Measurements from ENCODE around the gene ZFP69B.

Gene ZFP69B

DNA sequence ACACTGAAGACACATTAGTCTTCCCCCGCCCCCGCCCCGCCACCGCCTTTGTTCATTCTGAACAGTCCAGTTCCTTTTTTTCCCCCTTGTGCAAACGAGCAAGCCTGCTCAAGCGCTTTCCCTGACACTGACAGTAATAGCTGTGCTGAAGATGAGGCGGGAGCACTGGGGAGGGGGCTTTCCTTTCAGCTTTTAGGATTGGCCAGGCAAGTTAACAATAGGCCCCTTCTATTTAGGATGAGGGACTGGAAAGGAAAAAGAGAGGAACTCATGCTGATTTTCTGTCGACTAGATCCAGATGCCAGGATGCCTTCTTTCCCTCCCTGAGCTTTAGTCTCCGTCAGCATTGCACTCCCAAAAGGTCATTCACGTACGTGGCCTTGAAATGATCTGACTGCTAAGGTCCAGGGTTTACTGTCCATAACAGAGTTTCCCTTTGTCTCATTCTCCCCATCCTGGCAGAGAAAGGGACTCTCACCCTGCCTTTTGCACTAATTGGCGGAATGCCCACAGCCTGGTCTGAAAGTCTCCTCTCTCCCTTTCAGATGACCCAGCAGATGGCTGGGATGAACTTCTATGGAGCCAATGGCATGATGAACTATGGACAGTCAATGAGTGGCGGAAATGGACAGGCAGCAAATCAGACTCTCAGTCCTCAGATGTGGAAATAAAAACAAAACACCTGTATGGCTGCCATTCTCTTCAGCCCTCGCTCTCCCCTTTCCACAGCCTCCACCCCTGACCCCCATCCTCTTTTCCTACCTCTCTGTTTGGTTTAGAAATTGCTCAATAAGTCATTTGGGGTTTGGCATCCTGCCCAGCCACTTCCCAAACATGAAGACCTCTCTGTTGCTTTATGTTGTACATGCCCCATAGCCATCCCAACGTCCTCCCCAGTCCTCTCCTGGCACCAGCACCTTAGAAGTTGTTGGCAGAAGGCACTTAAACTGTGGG, 28.6 kb upstream of the ZFP69B start:
- H3K36me3 ChIP-seq (ENCODE audit: insufficient read depth, low read length), result peaks cover 20% of the 10 kb centered on the region
- no peak overlapping the region for H3K4me3 ChIP-seq (ENCODE audit: low read depth in 1 of 2, low read length in 2 of 2)
- H3K4me1 ChIP-seq (ENCODE audit: insufficient read depth, low read length), result no peaks in the 10 kb centered on the region
- H3K27ac ChIP-seq (ENCODE audit: low read depth, low read length), result no peak overlapping the region
- no peak overlapping the region for H3K9ac ChIP-seq (ENCODE audit: low read length)
- no peaks in the 10 kb centered on the region for H3K27me3 ChIP-seq (ENCODE audit: control insufficient read depth in 1 of 2, insufficient read depth in 2 of 2, low read length in 2 of 2)
- no peaks in the 10 kb centered on the region for H3K9me3 ChIP-seq (ENCODE audit: low read length)

DNA sequence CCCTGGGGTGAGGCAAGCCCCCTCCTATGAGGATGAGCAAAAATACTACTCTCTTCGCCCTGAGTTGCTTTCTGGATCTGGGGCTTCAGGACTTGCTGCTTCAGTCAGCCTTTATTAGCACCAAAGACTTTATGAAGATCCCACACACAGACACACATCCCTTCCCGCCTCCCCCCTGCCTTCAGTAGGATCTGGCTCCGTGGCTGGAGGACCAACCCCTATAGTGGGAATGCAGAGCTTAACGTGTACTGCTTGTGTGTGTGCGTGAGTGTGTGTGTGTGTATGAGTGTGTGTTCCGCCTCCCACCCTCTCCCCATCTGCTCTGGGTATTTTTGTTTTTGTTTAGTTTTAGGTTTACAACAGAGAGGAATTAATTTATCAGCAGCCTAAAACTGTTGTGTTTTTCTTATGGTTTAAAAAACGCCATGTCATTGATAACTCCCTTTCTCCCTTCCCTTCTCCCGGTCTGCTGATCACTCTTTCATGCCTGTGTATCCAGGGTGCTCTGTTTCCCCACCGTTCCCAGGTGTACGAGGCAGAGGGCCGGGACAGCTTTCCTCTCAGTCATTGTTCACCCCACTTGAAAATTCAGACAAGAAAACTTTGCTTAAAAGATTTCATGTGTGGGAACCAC, 27.5 kb upstream of the ZFP69B start:
- Histone ChIP-seq H3K4me3 (ENCODE audit: low read depth in 1 of 2, low read length in 2 of 2) (no peak overlapping the region), H3K9me3 (ENCODE audit: low read length) (no peaks in the 10 kb centered on the region), H3K36me3 (ENCODE audit: insufficient read depth, low read length) (peaks cover 9% of the 10 kb centered on the region), H3K27ac (ENCODE audit: low read depth, low read length) (no peak overlapping the region), H3K4me1 (ENCODE audit: insufficient read depth, low read length) (no peaks in the 10 kb centered on the region), H3K27me3 (ENCODE audit: control insufficient read depth in 1 of 2, insufficient read depth in 2 of 2, low read length in 2 of 2) (no peaks in the 10 kb centered on the region), H3K9ac (ENCODE audit: low read length) (no peak overlapping the region)

GRCh38 chr1:40423264-40423642, 27.0 kb upstream of the ZFP69B start:
- Histone ChIP-seq H3K27ac (ENCODE audit: low read depth, low read length) (no peak overlapping the region), H3K36me3 (ENCODE audit: insufficient read depth, low read length) (peaks cover 7% of the 10 kb centered on the region)

DNA sequence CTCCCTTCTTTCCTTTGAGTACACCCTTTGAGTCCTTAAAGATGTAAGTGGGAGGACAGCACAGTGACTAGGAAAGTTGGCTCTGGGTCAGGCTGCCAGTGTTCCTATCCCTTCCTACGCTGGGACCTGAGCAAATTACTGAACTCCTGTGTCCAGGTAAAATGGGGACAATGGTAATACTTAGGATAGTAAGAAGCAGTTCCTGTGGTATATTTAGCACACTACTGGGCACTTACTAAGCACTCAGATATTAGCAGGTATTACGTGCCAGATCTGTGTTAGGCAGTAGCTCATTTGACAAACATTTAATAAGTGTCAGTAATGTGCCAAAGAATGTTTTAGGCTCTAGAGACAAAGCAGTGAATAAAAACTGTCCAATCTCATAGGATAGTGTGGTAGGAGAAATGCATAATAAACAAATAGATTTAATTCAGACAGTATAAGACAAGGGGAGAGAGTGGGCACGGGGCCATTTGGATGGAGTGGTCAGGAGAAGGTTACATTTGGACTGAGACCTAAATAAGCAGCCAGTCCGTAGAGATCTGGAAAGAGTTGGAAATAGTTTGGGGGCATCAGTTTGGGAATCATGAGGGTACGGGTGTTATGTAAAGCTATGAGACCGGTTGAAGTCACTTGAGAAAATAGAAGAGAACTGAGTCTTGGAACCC, 26.2 kb upstream of the ZFP69B start:
- Histone ChIP-seq H3K4me3 (ENCODE audit: low read depth in 1 of 2, low read length in 2 of 2) (no peak overlapping the region), H3K4me1 (ENCODE audit: insufficient read depth, low read length) (no peaks in the 10 kb centered on the region), H3K9me3 (ENCODE audit: low read length) (no peaks in the 10 kb centered on the region), H3K27me3 (ENCODE audit: control insufficient read depth in 1 of 2, insufficient read depth in 2 of 2, low read length in 2 of 2) (no peaks in the 10 kb centered on the region), H3K9ac (ENCODE audit: low read length) (no peak overlapping the region), H3K27ac (ENCODE audit: low read depth, low read length) (no peak overlapping the region), H3K36me3 (ENCODE audit: insufficient read depth, low read length) (no peaks in the 10 kb centered on the region)

More at GRCh38 chr1:40423264-40423642, 27.0 kb upstream of the ZFP69B start:
- Histone ChIP-seq H3K4me1 (ENCODE audit: insufficient read depth, low read length) (no peaks in the 10 kb centered on the region), H3K4me3 (ENCODE audit: low read depth in 1 of 2, low read length in 2 of 2) (no peak overlapping the region), H3K27me3 (ENCODE audit: control insufficient read depth in 1 of 2, insufficient read depth in 2 of 2, low read length in 2 of 2) (no peaks in the 10 kb centered on the region), H3K9ac (ENCODE audit: low read length) (no peak overlapping the region), H3K9me3 (ENCODE audit: low read length) (no peaks in the 10 kb centered on the region)

- no peaks in the 10 kb centered on the region for H3K4me1 ChIP-seq (ENCODE audit: insufficient read depth, low read length)
- H3K9ac ChIP-seq (ENCODE audit: low read length), result no peak overlapping the region
- H3K9me3 ChIP-seq (ENCODE audit: low read length), result no peaks in the 10 kb centered on the region
- H3K27me3 ChIP-seq (ENCODE audit: control insufficient read depth in 1 of 2, insufficient read depth in 2 of 2, low read length in 2 of 2), result no peaks in the 10 kb centered on the region
- no peaks in the 10 kb centered on the region for H3K36me3 ChIP-seq (ENCODE audit: insufficient read depth, low read length)
- no peak overlapping the region for H3K4me3 ChIP-seq (ENCODE audit: low read depth in 1 of 2, low read length in 2 of 2)
- H3K27ac ChIP-seq (ENCODE audit: low read depth, low read length), result no peak overlapping the region
Measured at GRCh38 chr1:40425198-40425597, 25.1 kb upstream of the ZFP69B start.

DNA sequence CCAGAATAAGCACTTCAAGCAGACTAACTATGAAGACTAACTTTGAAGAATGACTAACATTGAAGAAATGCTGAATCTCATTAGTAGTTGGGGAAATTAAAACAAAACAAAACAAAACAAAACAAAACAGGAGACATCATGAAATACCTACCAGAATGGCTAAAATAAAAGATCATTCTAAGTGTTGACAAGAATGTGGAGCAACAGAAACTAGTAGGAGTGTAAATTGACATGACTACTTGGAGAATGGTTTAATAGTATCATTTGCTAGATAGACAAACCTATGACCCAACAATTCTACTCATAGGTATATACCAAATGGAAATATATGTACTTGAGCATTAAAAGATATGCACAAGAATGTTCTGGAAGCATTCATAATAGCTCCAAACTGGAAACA, 18.9 kb upstream of the ZFP69B start:
- Histone ChIP-seq H3K9me3 (ENCODE audit: low read length) (no peaks in the 10 kb centered on the region), H3K36me3 (ENCODE audit: insufficient read depth, low read length) (no peaks in the 10 kb centered on the region), H3K4me1 (ENCODE audit: insufficient read depth, low read length) (no peaks in the 10 kb centered on the region), H3K9ac (ENCODE audit: low read length) (no peak overlapping the region), H3K27ac (ENCODE audit: low read depth, low read length) (no peak overlapping the region), H3K4me3 (ENCODE audit: low read depth in 1 of 2, low read length in 2 of 2) (no peak overlapping the region), H3K27me3 (ENCODE audit: control insufficient read depth in 1 of 2, insufficient read depth in 2 of 2, low read length in 2 of 2) (no peaks in the 10 kb centered on the region)

GRCh38 chr1:40432644-40433390, 17.5 kb upstream of the ZFP69B start:
- Histone ChIP-seq H3K9ac (ENCODE audit: low read length) (no peak overlapping the region), H3K9me3 (ENCODE audit: low read length) (no peaks in the 10 kb centered on the region), H3K4me3 (ENCODE audit: low read depth in 1 of 2, low read length in 2 of 2) (no peak overlapping the region), H3K27ac (ENCODE audit: low read depth, low read length) (no peak overlapping the region), H3K36me3 (ENCODE audit: insufficient read depth, low read length) (no peaks in the 10 kb centered on the region), H3K4me1 (ENCODE audit: insufficient read depth, low read length) (no peaks in the 10 kb centered on the region), H3K27me3 (ENCODE audit: control insufficient read depth in 1 of 2, insufficient read depth in 2 of 2, low read length in 2 of 2) (no peaks in the 10 kb centered on the region)

DNA sequence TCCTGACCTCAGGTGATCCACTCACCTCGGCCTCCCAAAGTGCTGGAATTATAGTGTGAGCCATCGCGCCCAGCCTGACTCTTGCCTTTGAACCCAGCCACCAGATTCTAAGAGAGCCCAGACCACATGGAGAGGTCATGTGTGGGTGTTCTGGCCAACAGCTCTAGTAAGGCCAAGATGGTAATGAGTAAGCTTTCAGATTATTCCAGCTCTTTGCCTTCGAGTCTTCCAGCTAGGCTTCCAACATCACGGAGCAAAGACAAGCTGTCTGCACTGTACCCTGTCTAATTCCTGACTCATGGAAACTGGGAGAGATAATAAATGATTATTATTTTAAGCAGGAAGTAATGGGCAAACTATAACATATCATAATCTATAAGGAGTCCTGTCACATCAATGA, 14.8 kb upstream of the ZFP69B start:
- H3K9ac ChIP-seq (ENCODE audit: low read length), result no peak overlapping the region
- H3K36me3 ChIP-seq (ENCODE audit: insufficient read depth, low read length), result no peaks in the 10 kb centered on the region
- no peaks in the 10 kb centered on the region for H3K9me3 ChIP-seq (ENCODE audit: low read length)
- no peak overlapping the region for H3K27ac ChIP-seq (ENCODE audit: low read depth, low read length)
- H3K27me3 ChIP-seq (ENCODE audit: control insufficient read depth in 1 of 2, insufficient read depth in 2 of 2, low read length in 2 of 2), result no peaks in the 10 kb centered on the region
- H3K4me1 ChIP-seq (ENCODE audit: insufficient read depth, low read length), result no peaks in the 10 kb centered on the region
- H3K4me3 ChIP-seq (ENCODE audit: low read depth in 1 of 2, low read length in 2 of 2), result no peak overlapping the region

GRCh38 chr1:40435876-40436275, 14.4 kb upstream of the ZFP69B start:
- Histone ChIP-seq H3K9ac (ENCODE audit: low read length) (no peak overlapping the region), H3K36me3 (ENCODE audit: insufficient read depth, low read length) (no peaks in the 10 kb centered on the region), H3K9me3 (ENCODE audit: low read length) (no peaks in the 10 kb centered on the region), H3K27ac (ENCODE audit: low read depth, low read length) (no peak overlapping the region), H3K4me1 (ENCODE audit: insufficient read depth, low read length) (no peaks in the 10 kb centered on the region), H3K27me3 (ENCODE audit: control insufficient read depth in 1 of 2, insufficient read depth in 2 of 2, low read length in 2 of 2) (no peaks in the 10 kb centered on the region), H3K4me3 (ENCODE audit: low read depth in 1 of 2, low read length in 2 of 2) (no peak overlapping the region)

GRCh38 chr1:40438391-40439015, 11.8 kb upstream of the ZFP69B start:
- no peaks in the 10 kb centered on the region for H3K9me3 ChIP-seq (ENCODE audit: low read length)
- H3K27me3 ChIP-seq (ENCODE audit: control insufficient read depth in 1 of 2, insufficient read depth in 2 of 2, low read length in 2 of 2), result no peaks in the 10 kb centered on the region
- H3K27ac ChIP-seq (ENCODE audit: low read depth, low read length), result no peak overlapping the region
- H3K4me1 ChIP-seq (ENCODE audit: insufficient read depth, low read length), result no peaks in the 10 kb centered on the region
- H3K36me3 ChIP-seq (ENCODE audit: insufficient read depth, low read length), result no peaks in the 10 kb centered on the region
- H3K4me3 ChIP-seq (ENCODE audit: low read depth in 1 of 2, low read length in 2 of 2), result no peak overlapping the region
- no peak overlapping the region for H3K9ac ChIP-seq (ENCODE audit: low read length)

DNA sequence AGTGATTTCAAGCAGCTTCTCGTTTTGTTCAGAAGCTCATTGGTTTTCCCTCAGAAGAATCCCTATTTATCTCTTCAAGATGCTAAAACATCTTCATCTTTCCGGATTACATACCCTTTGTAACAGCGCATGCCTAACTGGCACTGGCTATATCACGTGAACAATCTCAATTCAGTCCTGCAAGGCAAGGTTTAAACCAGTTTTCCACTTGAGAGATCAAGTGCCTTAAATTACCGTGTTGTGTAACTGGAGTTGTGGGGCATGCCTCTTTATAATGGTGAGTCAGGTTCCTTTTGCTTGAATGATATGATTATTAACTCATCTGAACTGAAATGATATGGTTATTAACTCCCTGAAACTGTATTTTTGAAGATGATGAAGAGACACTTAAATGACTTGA, 11.0 kb upstream of the ZFP69B start:
- Histone ChIP-seq H3K27me3 (ENCODE audit: control insufficient read depth in 1 of 2, insufficient read depth in 2 of 2, low read length in 2 of 2) (no peaks in the 10 kb centered on the region), H3K4me3 (ENCODE audit: low read depth in 1 of 2, low read length in 2 of 2) (no peak overlapping the region), H3K27ac (ENCODE audit: low read depth, low read length) (no peak overlapping the region), H3K36me3 (ENCODE audit: insufficient read depth, low read length) (no peaks in the 10 kb centered on the region), H3K9me3 (ENCODE audit: low read length) (no peaks in the 10 kb centered on the region), H3K9ac (ENCODE audit: low read length) (no peak overlapping the region), H3K4me1 (ENCODE audit: insufficient read depth, low read length) (no peaks in the 10 kb centered on the region)

Measured in muscle layer of colon (tissue), 2 donors.